PFSK-1 (cell line): ENCODE data around the gene CNTNAP2.

Experiments used
- POLR2AphosphoS5 ChIP-seq: IDR thresholded peaks from 2 replicates; pipeline ENCODE4 v1.6.1; 2012; ENCODE audit warnings: low read depth, mild to moderate bottlenecking, control low read depth, low read length, moderate library complexity
- TAF1 ChIP-seq: IDR thresholded peaks from 2 replicates; pipeline ENCODE4 v1.6.1; 2012; ENCODE audit warnings: low read length, control low read depth, borderline replicate concordance; ENCODE audit not compliant: insufficient read depth

- TF ChIP-seq TAF1 (no peak), POLR2AphosphoS5 (no peak)
Measured at GRCh38 chr7:148093375-148094166, 1977.0 kb downstream of the CNTNAP2 start.
